Fibroblast of lung (primary cell): ENCODE results near the gene CGNL1.

Source experiments
- EZH2 ChIP-seq: IDR thresholded peaks from 2 replicates; pipeline ENCODE4 v1.5.1; 2012; ENCODE audit warnings: low read length, control low read depth, mild to moderate bottlenecking; ENCODE audit errors: missing control alignments
- TF ChIP-seq, protein P1 (sequence below), 2 donors: IDR thresholded peaks in 1 of 2; conservative IDR thresholded peaks in 1 of 2; 1 replicate in 1 of 2; 2 replicates in 1 of 2; pipeline ENCODE4 v1.5.1; 2011 to 2012; ENCODE audit warnings: low read length in 2 of 2, control low read depth in 1 of 2, inconsistent platforms in 1 of 2, low read depth in 1 of 2, mild to moderate bottlenecking in 1 of 2

DNA sequence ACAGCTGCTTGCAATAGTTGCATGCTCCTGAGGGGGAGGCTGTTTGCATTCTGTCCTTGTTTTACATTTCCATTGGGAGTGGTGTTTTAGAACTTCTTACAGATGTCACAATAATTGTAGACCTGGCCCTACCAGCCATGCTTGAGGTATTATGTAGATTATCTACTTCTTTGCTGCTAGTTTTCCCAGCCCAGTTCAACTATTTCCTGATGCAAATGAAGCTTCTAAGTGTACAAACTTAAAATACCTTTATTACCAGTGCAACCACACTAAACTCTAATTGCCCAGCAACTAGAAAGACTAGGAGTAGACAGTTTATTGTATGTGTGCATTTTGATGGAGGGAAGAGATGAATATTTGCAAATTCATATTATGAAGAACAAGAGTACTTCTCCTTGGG is 110.5 kb downstream of the CGNL1 start:
- no peak for TF ChIP-seq EZH2
- TF ChIP-seq, protein P1, sequence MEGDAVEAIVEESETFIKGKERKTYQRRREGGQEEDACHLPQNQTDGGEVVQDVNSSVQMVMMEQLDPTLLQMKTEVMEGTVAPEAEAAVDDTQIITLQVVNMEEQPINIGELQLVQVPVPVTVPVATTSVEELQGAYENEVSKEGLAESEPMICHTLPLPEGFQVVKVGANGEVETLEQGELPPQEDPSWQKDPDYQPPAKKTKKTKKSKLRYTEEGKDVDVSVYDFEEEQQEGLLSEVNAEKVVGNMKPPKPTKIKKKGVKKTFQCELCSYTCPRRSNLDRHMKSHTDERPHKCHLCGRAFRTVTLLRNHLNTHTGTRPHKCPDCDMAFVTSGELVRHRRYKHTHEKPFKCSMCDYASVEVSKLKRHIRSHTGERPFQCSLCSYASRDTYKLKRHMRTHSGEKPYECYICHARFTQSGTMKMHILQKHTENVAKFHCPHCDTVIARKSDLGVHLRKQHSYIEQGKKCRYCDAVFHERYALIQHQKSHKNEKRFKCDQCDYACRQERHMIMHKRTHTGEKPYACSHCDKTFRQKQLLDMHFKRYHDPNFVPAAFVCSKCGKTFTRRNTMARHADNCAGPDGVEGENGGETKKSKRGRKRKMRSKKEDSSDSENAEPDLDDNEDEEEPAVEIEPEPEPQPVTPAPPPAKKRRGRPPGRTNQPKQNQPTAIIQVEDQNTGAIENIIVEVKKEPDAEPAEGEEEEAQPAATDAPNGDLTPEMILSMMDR (conservative IDR thresholded peaks at IDR 0.05 in 1 of 2, IDR thresholded peaks at IDR 0.05 in 1 of 2; ENCODE audit: low read depth in 1 of 2, low read length in 2 of 2) = no peak
